ENCODE measurements around the gene NFAM1. TPM values are rescaled to one million over a fixed set of nuclear protein-coding genes. Genes with fewer than 3 reads are reported as not detected.

The NFAM1 gene
- total and polyA plus RNA-seq, 2 experiments from 2014 or later, result 0.11 to 0.49 TPM

- no peaks in the 10 kb centered on the region for H3K27me3 ChIP-seq (ENCODE audit: insufficient read depth)
- no peaks in the 10 kb centered on the region; the same call in 2 of the 3 replicates for H3K36me3 Mint-ChIP-seq (ENCODE audit: low read depth)
- H4K20me1 ChIP-seq (replicated peaks; ENCODE audit: insufficient read depth), result no peaks in the 10 kb centered on the region
- no peaks in the 10 kb centered on the region for H3K79me2 ChIP-seq (replicated peaks; ENCODE audit: insufficient read depth)
- no peak overlapping the region for H3K27ac Mint-ChIP-seq
- 0 out of 2 replicates have a peak, but pooled peaks cover 4% of the 10 kb centered on the region for H3K4me1 ChIP-seq (ENCODE audit: insufficient read depth)
- DNase-seq (ENCODE audit: low spot score) (no peak), ATAC-seq (no peak)
- H3K27me3 Mint-ChIP-seq (ENCODE audit: insufficient read depth, low read depth, poor library complexity), result peaks cover 28% of the 10 kb centered on the region
- H3K36me3 ChIP-seq (ENCODE audit: insufficient read depth), result no peaks in the 10 kb centered on the region
- no peak overlapping the region for H3K4me2 ChIP-seq
- H3K27ac ChIP-seq (ENCODE audit: low read depth), result no peak overlapping the region
- H3K9me2 ChIP-seq (ENCODE audit: insufficient read depth), result no peaks in the 10 kb centered on the region
- H3K4me3 ChIP-seq, result no peak overlapping the region
- no peaks in the 10 kb centered on the region for H3F3A ChIP-seq (replicated peaks; ENCODE audit: low read depth)
- H3K4me1 Mint-ChIP-seq, result peaks cover 22% of the 10 kb centered on the region
- TF ChIP-seq POLR2AphosphoS5 (IDR thresholded peaks at IDR 0.05; ENCODE audit: low read depth), result no peak
- TF ChIP-seq JUNB (IDR thresholded peaks at IDR 0.05; ENCODE audit: unreplicated experiment), result no peak
- TF ChIP-seq REST (IDR thresholded peaks at IDR 0.05; ENCODE audit: unreplicated experiment), result no peak
- no peak for TF ChIP-seq EZH2phosphoT487 (IDR thresholded peaks at IDR 0.05; ENCODE audit: unreplicated experiment)
- no peak for TF ChIP-seq CTCF (conservative IDR thresholded peaks at IDR 0.05; ENCODE audit: low read depth in 2 of 2)
- no peak for TF ChIP-seq EZH2 (IDR thresholded peaks at IDR 0.05; ENCODE audit: low read depth, unreplicated experiment)
- no peak for TF ChIP-seq ZNF331 (CRISPR knock-in tag; IDR thresholded peaks at IDR 0.05; ENCODE audit: low read depth)
- TF ChIP-seq ZNF114 (CRISPR knock-in tag; IDR thresholded peaks at IDR 0.05), result no peak
- no peak for TF ChIP-seq STAT1 (IDR thresholded peaks at IDR 0.05; ENCODE audit: unreplicated experiment)
- no peak for TF ChIP-seq ZNF462 (CRISPR knock-in tag; IDR thresholded peaks at IDR 0.05)
- no peak for TF ChIP-seq ETS1 (IDR thresholded peaks at IDR 0.05)
- TF ChIP-seq CREB1 (CRISPR knock-in tag; IDR thresholded peaks at IDR 0.05; ENCODE audit: low read depth), result no peak
- TF ChIP-seq NANOG (IDR thresholded peaks at IDR 0.05; ENCODE audit: borderline replicate concordance), result no peak
- H3K9me3 Mint-ChIP-seq, result no peaks in the 10 kb centered on the region
- H3K4me3 Mint-ChIP-seq, result no peak overlapping the region
- no peak overlapping the region for H2AFZ ChIP-seq
These were observed 6.7 kb downstream of the NFAM1 start for GRCh38 chr22:42425337-42425988.

All from GM23338 (cell line).